H1 (cell line): ENCODE results near the gene IKZF1. TPM values are rescaled to one million over a fixed set of nuclear protein-coding genes. Genes with fewer than 3 reads are reported as not detected.

Source experiments
- CBX8 ChIP-seq: fragments of 300-800, 300-1000 bp; sonication (generic); IDR thresholded peaks from 2 replicates; pipeline ENCODE4 v1.7.1; 2016; ENCODE audit warnings: low read depth, low read length, borderline replicate concordance
- EGR1 ChIP-seq: IDR thresholded peaks from 2 replicates; pipeline ENCODE4 v1.6.1; 2011; ENCODE audit warnings: low read depth, low read length, borderline replicate concordance
- FOSL1 ChIP-seq: IDR thresholded peaks from 2 replicates; pipeline ENCODE4 v1.6.1; 2011; ENCODE audit warnings: mild to moderate bottlenecking, low read depth, low read length, moderate library complexity; ENCODE audit not compliant: insufficient read depth
- POU5F1 ChIP-seq: IDR thresholded peaks from 2 replicates; pipeline ENCODE4 v1.6.1; 2011; ENCODE audit warnings: low read depth, mild to moderate bottlenecking, low read length, moderate library complexity
- RXRA ChIP-seq: IDR thresholded peaks from 2 replicates; pipeline ENCODE4 v1.6.1; 2011; ENCODE audit warnings: low read depth, mild to moderate bottlenecking, low read length, moderate library complexity; ENCODE audit not compliant: insufficient read depth
- SP4 ChIP-seq: IDR thresholded peaks from 2 replicates; pipeline ENCODE4 v1.6.1; 2012; ENCODE audit warnings: low read length, inconsistent platforms
- SUZ12 ChIP-seq: fragments of 200-600 bp; sonication (generic); IDR thresholded peaks from 2 replicates; pipeline ENCODE4 v1.6.1; 2012; ENCODE audit warnings: mild to moderate bottlenecking, inconsistent platforms, low read length, moderate library complexity, mixed read lengths
- YY1 ChIP-seq: IDR thresholded peaks from 2 replicates; pipeline ENCODE4 v1.6.1; 2011; ENCODE audit warnings: low read depth, mild to moderate bottlenecking, low read length
- polyA plus RNA-seq, 7 experiments: library from polyadenylated mRNA; depleted of rRNA in 3 of 7; stranded (reverse) in 5 of 7; unstranded in 2 of 7; fragments of >200 nt in 5 of 7; fragments of 200-250 nt in 2 of 7; gene quantifications; 1 replicate in 5 of 7; 2 replicates in 1 of 7; 4 replicates in 1 of 7; pipeline versions ENCODE4 v1.2.1 to v1.2.3, GENCODE V29; 2011 to 2013; ENCODE audit warnings: missing spikeins in 2 of 7, mixed read lengths in 2 of 7
- total RNA-seq: library from RNA; stranded (reverse); fragmentation: NEBNext Ultra II Directional; extraction: Animal tissue kit (Norgen Biotek cat#: 25700); gene quantifications from 2 replicates; pipeline ENCODE4 v1.2.1, GENCODE V29; 2021

IKZF1 gene
- total and polyA plus RNA-seq, 2 of the 8 experiments (the other 6 are each of a cell fraction or from before 2014, with no cell fraction given), result 0.74 to 1.5 TPM

DNA sequence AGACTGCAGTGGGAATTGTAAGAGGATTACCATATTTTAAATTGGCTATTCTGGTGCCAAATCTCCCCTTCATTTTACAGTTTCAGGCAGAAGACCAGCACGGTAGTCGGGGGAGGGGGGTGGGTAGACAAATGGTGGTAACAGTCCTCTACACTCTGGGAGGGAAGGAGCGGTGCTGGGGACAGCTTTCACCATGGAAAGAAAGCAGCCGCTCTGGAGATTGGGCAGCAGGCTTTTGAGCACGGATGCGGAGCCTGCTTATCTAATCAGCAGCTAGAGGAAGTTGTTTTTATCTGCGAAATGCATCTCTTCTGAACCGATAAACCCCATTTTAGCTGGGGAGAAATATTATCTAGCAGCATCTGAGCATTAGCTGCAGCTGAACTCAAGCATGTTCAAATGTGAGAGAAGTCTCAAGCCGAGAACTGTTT lies 28.7 kb downstream of the IKZF1 start (continued):
- no peak for TF ChIP-seq POU5F1
- TF ChIP-seq SUZ12, result no peak
- TF ChIP-seq RXRA, result no peak
- no peak for TF ChIP-seq FOSL1
- TF ChIP-seq SP4, result no peak
- no peak for TF ChIP-seq CBX8
- TF ChIP-seq EGR1, result no peak
- TF ChIP-seq YY1, result no peak
